T-helper 2 cell treated with Interferon-gamma antibody and Interleukin-4, amounts not matched to agents 100 ng/mL and 5 ng/mL, for 36 hours (primary cell): Measurements from ENCODE around the gene PSMC1. TPM values are rescaled to one million over a fixed set of nuclear protein-coding genes. Genes with fewer than 3 reads are reported as not detected.

Experiments
- intact Hi-C: fragments of 100-400 bp; cut with micrococcal nuclease; formaldehyde crosslinking; loops from one replicate; pipeline ENCODE4 v1.15.1; 2023
- total RNA-seq: library from RNA; stranded (reverse); gene quantifications from 2 replicates; pipeline ENCODE4 v1.2.3, GENCODE V29; 2022

Gene PSMC1
- total RNA-seq, 1 donor from 2014 or later, result 111 TPM

GRCh38 chr14:90275820-90276219 is 19.5 kb downstream of the PSMC1 start:
- intact Hi-C loops, result loop anchor here (2.0 kb wide), 1 partner anchor 17 kb away; no protein-coding TSS in a partner anchor

GRCh38 chr14:90276646-90277367 is 20.5 kb downstream of the PSMC1 start:
- intact Hi-C loops, result no loop called here

GRCh38 chr14:90277581-90278198 is 21.3 kb downstream of the PSMC1 start:
- intact Hi-C loops, result no loop called here

GRCh38 chr14:90278199-90279175 is 22.1 kb downstream of the PSMC1 start:
- intact Hi-C loops, result no loop called here

GRCh38 chr14:90280096-90280495 is 23.7 kb downstream of the PSMC1 start:
- intact Hi-C loops, result no loop called here

GRCh38 chr14:90281261-90281660 is 24.9 kb downstream of the PSMC1 start:
- intact Hi-C loops, result no loop called here

GRCh38 chr14:90281756-90282155 is 25.4 kb downstream of the PSMC1 start:
- intact Hi-C loops, result no loop called here

GRCh38 chr14:90287791-90288190 is 31.4 kb downstream of the PSMC1 start:
- intact Hi-C loops, result no loop called here

- intact Hi-C loops, result no loop called here
Observed at GRCh38 chr14:90288651-90289355, 32.5 kb downstream of the PSMC1 start.

- intact Hi-C loops, result no loop called here
Observed at GRCh38 chr14:90290337-90291011, 34.1 kb downstream of the PSMC1 start.

- intact Hi-C loops, result no loop called here
Observed at GRCh38 chr14:90291699-90292098, 35.3 kb downstream of the PSMC1 start.

GRCh38 chr14:90293766-90294730 is 37.7 kb downstream of the PSMC1 start:
- intact Hi-C loops, result no loop called here

- intact Hi-C loops, result no loop called here
Observed at GRCh38 chr14:90294872-90295271, 38.5 kb downstream of the PSMC1 start.

GRCh38 chr14:90295870-90296516 is 39.6 kb downstream of the PSMC1 start:
- intact Hi-C loops, result no loop called here

GRCh38 chr14:90296641-90297040 is 40.3 kb downstream of the PSMC1 start:
- intact Hi-C loops, result no loop called here

GRCh38 chr14:90297876-90298629 is 41.7 kb downstream of the PSMC1 start:
- intact Hi-C loops, result no loop called here

GRCh38 chr14:90299408-90299807 is 43.1 kb downstream of the PSMC1 start:
- intact Hi-C loops, result no loop called here

- intact Hi-C loops, result loop anchor here (10.0 kb wide), 1 partner anchor 394 kb away; no protein-coding TSS in a partner anchor
Observed at GRCh38 chr14:90300611-90301047, 44.3 kb downstream of the PSMC1 start.
